IMR-90 (cell line): ENCODE measurements around the gene SLC12A7.

ENCODE experiments used
- CTCF ChIP-seq: conservative IDR thresholded peaks from 2 replicates; pipeline ENCODE4 v1.5.1; 2012; ENCODE audit warnings: mild to moderate bottlenecking, low read depth, low read length, improper control_type of control experiment
- MXI1 ChIP-seq: IDR thresholded peaks from 2 replicates; pipeline ENCODE4 v1.6.1; 2012; ENCODE audit warnings: low read depth, mild to moderate bottlenecking, low read length, moderate library complexity, borderline replicate concordance
- NFE2L2 ChIP-seq: fragments of 150-350 bp; IDR thresholded peaks from 2 replicates; pipeline ENCODE4 v1.6.1; 2016; ENCODE audit warnings: low read depth, mild to moderate bottlenecking, low read length
- POLR2A ChIP-seq: IDR thresholded peaks from 2 replicates; pipeline ENCODE4 v1.6.1; 2012; ENCODE audit warnings: mild to moderate bottlenecking, low read depth, low read length

GRCh38 chr5:1034986-1035385, 76.9 kb downstream of the SLC12A7 start:
- TF ChIP-seq NFE2L2 (no peak), MXI1 (no peak), CTCF (no peak), POLR2A (no peak)
